ENCODE data around the gene CA9. TPM values are rescaled to one million over a fixed set of nuclear protein-coding genes. Genes with fewer than 3 reads are reported as not detected.

CA9 gene
- polyA plus RNA-seq, 1 experiment: 0.13 TPM

- no peak for DNase-seq (ENCODE audit: low read depth)
- H3K36me3 ChIP-seq (ENCODE audit: control insufficient read depth, insufficient read depth, low read length): peaks cover 79% of the 10 kb centered on the region
- POLR2A ChIA-PET: interaction anchor here (0.6 kb wide), 1 partner anchor 31 kb away, joined by 3 read pairs; no protein-coding TSS in a partner anchor
- no peak overlapping the region for H3K4me3 ChIP-seq (ENCODE audit: low read depth, low read length)
- TF ChIP-seq CTCF (IDR thresholded peaks at IDR 0.05; ENCODE audit: insufficient read depth, low read depth, low read length): no peak
- H3K27me3 ChIP-seq (ENCODE audit: control insufficient read depth, insufficient read depth, low read length): no peaks in the 10 kb centered on the region
- CTCF ChIA-PET: interaction anchor here (0.7 to 16.4 kb wide), 3 partner anchors 19 to 73 kb away, joined by 3 to 177 read pairs (median 3); no protein-coding TSS in a partner anchor
These were observed 45.2 kb downstream of the CA9 start for GRCh38 chr9:35718721-35719511.

GRCh38 chr9:35719546-35719945, 45.8 kb downstream of the CA9 start:
- ChIA-PET POLR2A (no interaction called here), CTCF (interaction anchor here (0.7 to 16.4 kb wide), 2 partner anchors 22 to 29 kb away, joined by 3 to 177 read pairs; no protein-coding TSS in a partner anchor)
- Histone ChIP-seq H3K4me3 (ENCODE audit: low read depth, low read length) (no peak overlapping the region), H3K36me3 (ENCODE audit: control insufficient read depth, insufficient read depth, low read length) (peaks cover 79% of the 10 kb centered on the region), H3K27me3 (ENCODE audit: control insufficient read depth, insufficient read depth, low read length) (no peaks in the 10 kb centered on the region)
- DNase-seq (ENCODE audit: low read depth): no peak
- no peak for TF ChIP-seq CTCF (IDR thresholded peaks at IDR 0.05; ENCODE audit: insufficient read depth, low read depth, low read length)

GRCh38 chr9:35723426-35723825, 49.7 kb downstream of the CA9 start:
- CTCF ChIA-PET: interaction anchor here (11.4 kb wide), 1 partner anchor 25 kb away, joined by 116 read pairs; no protein-coding TSS in a partner anchor
- Histone ChIP-seq H3K27me3 (ENCODE audit: control insufficient read depth, insufficient read depth, low read length) (no peaks in the 10 kb centered on the region), H3K36me3 (ENCODE audit: control insufficient read depth, insufficient read depth, low read length) (peaks cover 62% of the 10 kb centered on the region), H3K4me3 (ENCODE audit: low read depth, low read length) (no peak overlapping the region)
- DNase-seq (ENCODE audit: low read depth): no peak
- POLR2A ChIA-PET: no interaction called here
- TF ChIP-seq CTCF (IDR thresholded peaks at IDR 0.05; ENCODE audit: insufficient read depth, low read depth, low read length): no peak

DNA sequence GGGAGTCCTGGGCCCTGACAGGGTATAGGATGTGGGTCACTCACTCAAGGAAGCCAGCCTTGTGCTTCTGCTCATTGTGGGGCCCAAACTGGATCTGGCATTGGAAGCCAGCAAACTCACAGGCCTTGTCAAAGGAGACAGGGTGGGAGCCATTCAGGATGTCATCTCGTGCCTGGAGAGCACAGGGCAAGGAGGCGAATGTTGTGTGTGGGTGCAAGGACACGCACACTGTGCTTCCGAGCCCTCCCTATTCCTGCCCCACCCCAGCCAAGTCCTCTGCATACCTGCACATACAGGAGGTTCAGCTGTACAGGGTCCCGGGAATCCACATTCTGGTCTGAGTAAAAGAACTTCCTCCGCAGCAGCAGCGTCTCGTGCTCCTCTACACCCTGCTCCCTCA, 50.2 kb downstream of the CA9 start:
- no peak for TF ChIP-seq CTCF (IDR thresholded peaks at IDR 0.05; ENCODE audit: insufficient read depth, low read depth, low read length)
- CTCF ChIA-PET: interaction anchor here (0.9 to 11.4 kb wide), 3 partner anchors 12 to 62 kb away, joined by 3 to 116 read pairs (median 4); no protein-coding TSS in a partner anchor
- POLR2A ChIA-PET: no interaction called here
- Histone ChIP-seq H3K36me3 (ENCODE audit: control insufficient read depth, insufficient read depth, low read length) (peaks cover 58% of the 10 kb centered on the region), H3K4me3 (ENCODE audit: low read depth, low read length) (no peak overlapping the region), H3K27me3 (ENCODE audit: control insufficient read depth, insufficient read depth, low read length) (no peaks in the 10 kb centered on the region)
- DNase-seq (ENCODE audit: low read depth): no peak

- ChIA-PET POLR2A (no interaction called here), CTCF (interaction anchor here (1.4 to 11.4 kb wide), 3 partner anchors 9 to 27 kb away, joined by 3 to 116 read pairs (median 36); no protein-coding TSS in a partner anchor)
- no peak for DNase-seq (ENCODE audit: low read depth)
- Histone ChIP-seq H3K36me3 (ENCODE audit: control insufficient read depth, insufficient read depth, low read length) (peaks cover 44% of the 10 kb centered on the region), H3K4me3 (ENCODE audit: low read depth, low read length) (no peak overlapping the region), H3K27me3 (ENCODE audit: control insufficient read depth, insufficient read depth, low read length) (no peaks in the 10 kb centered on the region)
- TF ChIP-seq CTCF (IDR thresholded peaks at IDR 0.05; ENCODE audit: insufficient read depth, low read depth, low read length): no peak
These were observed 51.6 kb downstream of the CA9 start for GRCh38 chr9:35725362-35725761.
